Activated CD4-positive, alpha-beta T cell treated with anti-CD3 and anti-CD28 coated beads, Interleukin-2, amount 10 ng/mL, durations not matched to agents 7 days and 5 days (primary cell): Measurements from ENCODE around the gene CMIP. TPM values are rescaled to one million over a fixed set of nuclear protein-coding genes. Genes with fewer than 3 reads are reported as not detected.
"Not testable (repeated sequence)": the region's sequence is repeated elsewhere in the genome, so short reads cannot be mapped to it uniquely, and the experiment has no call there.

Experiments
- CTCF ChIA-PET: fragments of 350-600 bp; sonication (Branson Sonifier 250); formaldehyde crosslinking; loops from one replicate; lab custom pipeline; 2021; ENCODE audit warnings: antibody characterized with exemption; lab: Charles Lee
- POLR2A ChIA-PET: fragments of 350-600 bp; sonication (Branson Sonifier 250); formaldehyde crosslinking; loops from one replicate; lab custom pipeline; 2021; ENCODE audit warnings: antibody characterized with exemption; lab: Charles Lee
- DNase-seq: peaks from one replicate; pipeline ENCODE4 v3.0.0-alpha.2; 2020
- H3K27ac Mint-ChIP-seq: one replicate; pipeline ENCODE4 v1.8.0; 2021; ENCODE audit warnings: mild to moderate bottlenecking, moderate library complexity, mixed read lengths
- H3K27me3 Mint-ChIP-seq: one replicate; pipeline ENCODE4 v1.8.0; 2021; ENCODE audit warnings: mixed read lengths
- H3K36me3 Mint-ChIP-seq: one replicate; pipeline ENCODE4 v1.8.0; 2021; ENCODE audit warnings: low read depth, mixed read lengths
- H3K4me1 Mint-ChIP-seq: one replicate; pipeline ENCODE4 v1.8.0; 2021; ENCODE audit warnings: mixed read lengths
- H3K4me3 Mint-ChIP-seq: one replicate; pipeline ENCODE4 v1.8.0; 2021; ENCODE audit warnings: mild to moderate bottlenecking, moderate library complexity, mixed read lengths
- H3K9me3 Mint-ChIP-seq: one replicate; pipeline ENCODE4 v1.8.0; 2021; ENCODE audit warnings: mixed read lengths
- total RNA-seq, 2 experiments: library from RNA; stranded (reverse); gene quantifications; one replicate each; pipeline ENCODE4 v1.2.3, GENCODE V29; 2021

CMIP gene
- total RNA-seq, 2 experiments from 2014 or later: 44.7 to 46.8 TPM

- CTCF ChIA-PET: interaction anchor here (0.9 kb wide), 1 partner anchor 55 kb away, joined by 3 read pairs; no protein-coding TSS in a partner anchor
- POLR2A ChIA-PET: interaction anchor here (0.6 kb wide), 1 partner anchor 10 kb away, joined by 4 read pairs; no protein-coding TSS in a partner anchor
- Mint-ChIP-seq H3K27me3 (no peaks in the 10 kb centered on the region), H3K9me3 (no peaks in the 10 kb centered on the region), H3K4me3 (no peak overlapping the region), H3K36me3 (no peaks in the 10 kb centered on the region), H3K27ac (peak overlapping the region; percentile 57), H3K4me1 (peaks cover 3% of the 10 kb centered on the region)
- no peak for DNase-seq
Measured at GRCh38 chr16:81568749-81569087, 124.1 kb downstream of the CMIP start.

GRCh38 chr16:81569361-81570034 is 124.9 kb downstream of the CMIP start:
- Mint-ChIP-seq H3K4me3 (no peak overlapping the region), H3K36me3 (no peaks in the 10 kb centered on the region), H3K9me3 (no peaks in the 10 kb centered on the region), H3K4me1 (peaks cover 3% of the 10 kb centered on the region), H3K27ac (no peak overlapping the region), H3K27me3 (no peaks in the 10 kb centered on the region)
- CTCF ChIA-PET: interaction anchor here (0.9 kb wide), 1 partner anchor 55 kb away, joined by 3 read pairs; no protein-coding TSS in a partner anchor
- POLR2A ChIA-PET: no interaction called here
- no peak for DNase-seq

GRCh38 chr16:81570151-81570846 is 125.7 kb downstream of the CMIP start:
- no peaks in the 10 kb centered on the region for H3K36me3 Mint-ChIP-seq
- no peaks in the 10 kb centered on the region for H3K27me3 Mint-ChIP-seq
- H3K9me3 Mint-ChIP-seq: no peaks in the 10 kb centered on the region
- ChIA-PET CTCF (no interaction called here), POLR2A (no interaction called here)
- DNase-seq: no peak
- no peak overlapping the region for H3K4me3 Mint-ChIP-seq
- no peak overlapping the region for H3K27ac Mint-ChIP-seq
- peaks cover 3% of the 10 kb centered on the region for H3K4me1 Mint-ChIP-seq

- Mint-ChIP-seq H3K4me1 (peaks cover 3% of the 10 kb centered on the region), H3K27me3 (no peaks in the 10 kb centered on the region), H3K36me3 (no peaks in the 10 kb centered on the region), H3K9me3 (no peaks in the 10 kb centered on the region), H3K27ac (peak overlapping the region; percentile 13), H3K4me3 (no peak overlapping the region)
- CTCF ChIA-PET: no interaction called here
- DNase-seq: no peak
- POLR2A ChIA-PET: no interaction called here
Measured at GRCh38 chr16:81571175-81571574, 126.6 kb downstream of the CMIP start.

GRCh38 chr16:81571592-81572385 is 127.2 kb downstream of the CMIP start:
- Mint-ChIP-seq H3K4me1 (peaks cover 3% of the 10 kb centered on the region), H3K27me3 (no peaks in the 10 kb centered on the region), H3K36me3 (no peaks in the 10 kb centered on the region), H3K27ac (no peak overlapping the region), H3K4me3 (no peak overlapping the region), H3K9me3 (no peaks in the 10 kb centered on the region)
- no peak for DNase-seq
- POLR2A ChIA-PET: no interaction called here
- CTCF ChIA-PET: no interaction called here

- CTCF ChIA-PET: no interaction called here
- no peaks in the 10 kb centered on the region for H3K9me3 Mint-ChIP-seq
- no peak for DNase-seq
- no peak overlapping the region for H3K4me3 Mint-ChIP-seq
- peaks cover 3% of the 10 kb centered on the region for H3K4me1 Mint-ChIP-seq
- H3K27ac Mint-ChIP-seq: no peak overlapping the region
- POLR2A ChIA-PET: no interaction called here
- H3K36me3 Mint-ChIP-seq: no peaks in the 10 kb centered on the region
- no peaks in the 10 kb centered on the region for H3K27me3 Mint-ChIP-seq
Measured at GRCh38 chr16:81572386-81573144, 128.0 kb downstream of the CMIP start.

GRCh38 chr16:81573533-81574020 is 129.0 kb downstream of the CMIP start:
- CTCF ChIA-PET: interaction anchor here (0.6 kb wide), 1 partner anchor 195 kb away, joined by 6 read pairs; no protein-coding TSS in a partner anchor
- H3K27me3 Mint-ChIP-seq: no peaks in the 10 kb centered on the region
- H3K4me3 Mint-ChIP-seq: no peak overlapping the region
- no peak overlapping the region for H3K27ac Mint-ChIP-seq
- H3K9me3 Mint-ChIP-seq: no peaks in the 10 kb centered on the region
- H3K36me3 Mint-ChIP-seq: no peaks in the 10 kb centered on the region
- no peak for DNase-seq
- POLR2A ChIA-PET: no interaction called here
- H3K4me1 Mint-ChIP-seq: no peaks in the 10 kb centered on the region

GRCh38 chr16:81574168-81574567 is 129.6 kb downstream of the CMIP start:
- DNase-seq: no peak
- no peaks in the 10 kb centered on the region for H3K27me3 Mint-ChIP-seq
- H3K27ac Mint-ChIP-seq: no peak overlapping the region
- H3K4me1 Mint-ChIP-seq: no peaks in the 10 kb centered on the region
- no peaks in the 10 kb centered on the region for H3K36me3 Mint-ChIP-seq
- ChIA-PET CTCF (no interaction called here), POLR2A (no interaction called here)
- no peaks in the 10 kb centered on the region for H3K9me3 Mint-ChIP-seq
- H3K4me3 Mint-ChIP-seq: no peak overlapping the region

- DNase-seq: no peak
- no peak overlapping the region for H3K4me3 Mint-ChIP-seq
- ChIA-PET POLR2A (no interaction called here), CTCF (interaction anchor here (1.2 kb wide), 1 partner anchor 11 kb away, joined by 4 read pairs; no protein-coding TSS in a partner anchor)
- H3K27me3 Mint-ChIP-seq: no peaks in the 10 kb centered on the region
- H3K27ac Mint-ChIP-seq: no peak overlapping the region
- H3K36me3 Mint-ChIP-seq: no peaks in the 10 kb centered on the region
- no peaks in the 10 kb centered on the region for H3K9me3 Mint-ChIP-seq
- no peaks in the 10 kb centered on the region for H3K4me1 Mint-ChIP-seq
Measured at GRCh38 chr16:81575307-81575706, 130.7 kb downstream of the CMIP start.

GRCh38 chr16:81575834-81576233 is 131.2 kb downstream of the CMIP start:
- H3K36me3 Mint-ChIP-seq: no peaks in the 10 kb centered on the region
- no peak overlapping the region for H3K27ac Mint-ChIP-seq
- POLR2A ChIA-PET: no interaction called here
- peaks cover 1% of the 10 kb centered on the region for H3K4me1 Mint-ChIP-seq
- H3K27me3 Mint-ChIP-seq: no peaks in the 10 kb centered on the region
- CTCF ChIA-PET: interaction anchor here (1.2 kb wide), 1 partner anchor 12 kb away, joined by 4 read pairs; no protein-coding TSS in a partner anchor
- no peaks in the 10 kb centered on the region for H3K9me3 Mint-ChIP-seq
- no peak overlapping the region for H3K4me3 Mint-ChIP-seq
- no peak for DNase-seq

GRCh38 chr16:81576696-81577095 is 132.1 kb downstream of the CMIP start:
- Mint-ChIP-seq H3K4me3 (no peak overlapping the region), H3K27me3 (no peaks in the 10 kb centered on the region), H3K4me1 (peaks cover 2% of the 10 kb centered on the region), H3K27ac (no peak overlapping the region), H3K9me3 (no peaks in the 10 kb centered on the region), H3K36me3 (no peaks in the 10 kb centered on the region)
- POLR2A ChIA-PET: no interaction called here
- DNase-seq: no peak
- CTCF ChIA-PET: no interaction called here

- POLR2A ChIA-PET, H3K27ac Mint-ChIP-seq, H3K36me3 Mint-ChIP-seq, DNase-seq, H3K4me1 Mint-ChIP-seq, H3K27me3 Mint-ChIP-seq, H3K4me3 Mint-ChIP-seq, H3K9me3 Mint-ChIP-seq, CTCF ChIA-PET: not testable (repeated sequence)
Measured at GRCh38 chr16:81577272-81577671, 132.7 kb downstream of the CMIP start.
